ENCODE results near the gene PDS5A.
"Not testable (repeated sequence)": the region's sequence is repeated elsewhere in the genome, so short reads cannot be mapped to it uniquely, and the experiment has no call there.

The PDS5A gene

GRCh38 chr4:39899291-39899690, 78.4 kb downstream of the PDS5A start:
- no peak for DNase-seq (ENCODE audit: low read depth)

- no peak for DNase-seq (ENCODE audit: low read depth)
Observed at GRCh38 chr4:39898015-39898414, 79.7 kb downstream of the PDS5A start.

GRCh38 chr4:39893693-39894072, 84.0 kb downstream of the PDS5A start:
- DNase-seq (ENCODE audit: low read depth) = no peak

GRCh38 chr4:39892988-39893692, 84.6 kb downstream of the PDS5A start:
- DNase-seq (ENCODE audit: low read depth) = no peak

GRCh38 chr4:39889226-39889625, 88.5 kb downstream of the PDS5A start:
- no peak for DNase-seq (ENCODE audit: low read depth)

- DNase-seq (ENCODE audit: low read depth) = no peak
Observed at GRCh38 chr4:39888541-39888940, 89.2 kb downstream of the PDS5A start.

GRCh38 chr4:39883646-39884045, 94.1 kb downstream of the PDS5A start:
- DNase-seq (ENCODE audit: low read depth) = no peak

- DNase-seq (ENCODE audit: low read depth) = no peak
Observed at GRCh38 chr4:39881789-39882188, 95.9 kb downstream of the PDS5A start.

GRCh38 chr4:39877971-39878370, 99.7 kb downstream of the PDS5A start:
- no peak for DNase-seq (ENCODE audit: low read depth)

GRCh38 chr4:39873823-39874222, 103.9 kb downstream of the PDS5A start:
- DNase-seq (ENCODE audit: low read depth) = no peak

GRCh38 chr4:39865280-39865679, 112.4 kb downstream of the PDS5A start:
- no peak for DNase-seq (ENCODE audit: low read depth)

- DNase-seq (ENCODE audit: low read depth) = no peak
Observed at GRCh38 chr4:39864391-39864790, 113.3 kb downstream of the PDS5A start.

GRCh38 chr4:39860804-39861203, 116.9 kb downstream of the PDS5A start:
- DNase-seq (ENCODE audit: low read depth) = no peak

GRCh38 chr4:39855909-39856512, 121.7 kb downstream of the PDS5A start:
- no peak for DNase-seq (ENCODE audit: low read depth)

GRCh38 chr4:39852636-39853035, 125.1 kb downstream of the PDS5A start:
- DNase-seq (ENCODE audit: low read depth) = no peak

GRCh38 chr4:39850727-39851126, 127.0 kb downstream of the PDS5A start:
- no peak for DNase-seq (ENCODE audit: low read depth)

- no peak for DNase-seq (ENCODE audit: low read depth)
Observed at GRCh38 chr4:39846705-39847104, 131.0 kb downstream of the PDS5A start.

GRCh38 chr4:39846120-39846519, 131.6 kb downstream of the PDS5A start:
- DNase-seq (ENCODE audit: low read depth) = no peak

- no peak for DNase-seq (ENCODE audit: low read depth)
Observed at GRCh38 chr4:39841894-39842293, 135.8 kb downstream of the PDS5A start.

- not testable (repeated sequence) for DNase-seq (ENCODE audit: low read depth)
Observed at GRCh38 chr4:39840516-39840915, 137.2 kb downstream of the PDS5A start.

GRCh38 chr4:39840027-39840426, 137.7 kb downstream of the PDS5A start:
- DNase-seq (ENCODE audit: low read depth) = no peak

GRCh38 chr4:39838431-39838830, 139.3 kb downstream of the PDS5A start:
- not testable (repeated sequence) for DNase-seq (ENCODE audit: low read depth)

GRCh38 chr4:39834269-39834668, 143.4 kb downstream of the PDS5A start:
- DNase-seq (ENCODE audit: low read depth) = no peak

GRCh38 chr4:39825741-39826231, 151.9 kb downstream of the PDS5A start:
- DNase-seq (ENCODE audit: low read depth) = no peak
